ENCODE results near the gene UGT1A5. TPM values are rescaled to one million over a fixed set of nuclear protein-coding genes. Genes with fewer than 3 reads are reported as not detected.
A peak's percentile ranks its signal among the peaks of the same experiment; 100 is the strongest.

Gene UGT1A5
- total and polyA plus RNA-seq, 2 donors: 0.79 TPM; not detected in 1

GRCh38 chr2:233764264-233764663 is 51.6 kb downstream of the UGT1A5 start:
- no peak overlapping the region for H3K4me3 ChIP-seq (ENCODE audit: low read depth, low read length)
- 68% methylated on average over 7 of the region's 7 CpGs for WGBS
- no peak for DNase-seq (ENCODE audit: extremely low spot score)
- no peak overlapping the region for H3K27ac ChIP-seq (ENCODE audit: low read depth)
- H3K36me3 ChIP-seq (ENCODE audit: insufficient read depth): no peaks in the 10 kb centered on the region
- no peaks in the 10 kb centered on the region for H3K4me1 ChIP-seq (ENCODE audit: insufficient read depth)

DNA sequence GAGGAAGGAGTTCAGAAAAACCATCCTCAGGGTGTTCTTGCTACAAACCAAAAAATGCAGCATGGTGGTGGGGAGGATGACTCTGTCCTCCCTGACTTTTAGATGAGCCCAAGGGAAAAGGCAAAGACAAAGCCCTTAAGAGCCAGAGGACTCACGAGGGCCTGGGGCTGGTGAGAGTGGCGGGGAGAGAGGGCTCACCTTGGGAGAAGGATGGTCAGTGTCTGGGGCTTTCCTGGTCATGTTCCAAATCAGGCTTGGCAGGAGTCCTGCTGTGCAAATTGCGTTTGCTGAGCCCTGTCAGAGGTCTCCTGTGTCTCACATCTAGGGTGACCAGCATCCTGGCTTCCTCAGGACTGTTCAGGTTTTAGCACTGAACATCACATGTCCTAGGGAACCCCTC is 52.1 kb downstream of the UGT1A5 start:
- no peak for DNase-seq (ENCODE audit: extremely low spot score)
- Histone ChIP-seq H3K36me3 (ENCODE audit: insufficient read depth) (no peaks in the 10 kb centered on the region), H3K4me1 (ENCODE audit: insufficient read depth) (no peaks in the 10 kb centered on the region), H3K27ac (ENCODE audit: low read depth) (peak overlapping the region; percentile 15), H3K4me3 (ENCODE audit: low read depth, low read length) (no peak overlapping the region)
- WGBS: 55% methylated on average over 3 of the region's 3 CpGs

GRCh38 chr2:233766416-233766815 is 53.7 kb downstream of the UGT1A5 start:
- H3K36me3 ChIP-seq (ENCODE audit: insufficient read depth): no peaks in the 10 kb centered on the region
- 79% methylated on average over 4 of the region's 4 CpGs for WGBS
- no peaks in the 10 kb centered on the region for H3K4me1 ChIP-seq (ENCODE audit: insufficient read depth)
- H3K4me3 ChIP-seq (ENCODE audit: low read depth, low read length): no peak overlapping the region
- no peak overlapping the region for H3K27ac ChIP-seq (ENCODE audit: low read depth)
- DNase-seq (ENCODE audit: extremely low spot score): no peak

DNA sequence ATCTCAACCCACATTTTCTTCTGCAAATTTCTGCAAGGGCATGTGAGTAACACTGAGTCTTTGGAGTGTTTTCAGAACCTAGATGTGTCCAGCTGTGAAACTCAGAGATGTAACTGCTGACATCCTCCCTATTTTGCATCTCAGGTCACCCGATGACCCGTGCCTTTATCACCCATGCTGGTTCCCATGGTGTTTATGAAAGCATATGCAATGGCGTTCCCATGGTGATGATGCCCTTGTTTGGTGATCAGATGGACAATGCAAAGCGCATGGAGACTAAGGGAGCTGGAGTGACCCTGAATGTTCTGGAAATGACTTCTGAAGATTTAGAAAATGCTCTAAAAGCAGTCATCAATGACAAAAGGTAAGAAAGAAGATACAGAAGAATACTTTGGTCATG is 55.4 kb downstream of the UGT1A5 start:
- DNase-seq (ENCODE audit: extremely low spot score): no peak
- 76% methylated on average over 4 of the region's 4 CpGs for WGBS
- H3K36me3 ChIP-seq (ENCODE audit: insufficient read depth): no peaks in the 10 kb centered on the region

DNA sequence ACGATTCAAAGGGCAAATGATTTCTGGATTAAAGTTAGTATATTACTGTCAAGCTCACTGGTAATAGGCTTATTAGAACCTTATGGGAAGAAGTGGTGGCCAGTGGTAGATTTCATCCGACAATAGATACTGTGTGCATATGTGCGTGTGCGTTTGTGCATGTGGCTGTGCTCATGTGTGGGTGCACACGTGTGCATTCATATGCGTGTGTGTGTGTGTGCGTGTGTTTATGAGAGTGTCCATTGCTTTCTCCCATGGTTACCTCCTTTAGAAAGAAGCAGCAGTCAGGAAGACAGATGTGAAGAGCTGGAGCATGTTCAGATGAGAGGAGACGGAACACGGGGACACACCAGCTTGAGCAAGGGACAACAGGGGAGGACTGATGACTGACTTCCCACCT is 56.6 kb downstream of the UGT1A5 start:
- H3K4me1 ChIP-seq (ENCODE audit: insufficient read depth): no peaks in the 10 kb centered on the region
- H3K36me3 ChIP-seq (ENCODE audit: insufficient read depth): no peaks in the 10 kb centered on the region
- no peak overlapping the region for H3K4me3 ChIP-seq (ENCODE audit: low read depth, low read length)
- DNase-seq (ENCODE audit: extremely low spot score): no peak
- H3K27ac ChIP-seq (ENCODE audit: low read depth): no peak overlapping the region
- 92% methylated on average over 9 of the region's 9 CpGs for WGBS

More for the DNA sequence above, 55.4 kb downstream of the UGT1A5 start:
- H3K4me1 ChIP-seq (ENCODE audit: insufficient read depth): no peaks in the 10 kb centered on the region
- H3K27ac ChIP-seq (ENCODE audit: low read depth): no peak overlapping the region
- no peak overlapping the region for H3K4me3 ChIP-seq (ENCODE audit: low read depth, low read length)

GRCh38 chr2:233772153-233772552 is 59.4 kb downstream of the UGT1A5 start:
- Histone ChIP-seq H3K4me1 (ENCODE audit: insufficient read depth) (no peaks in the 10 kb centered on the region), H3K4me3 (ENCODE audit: low read depth, low read length) (no peak overlapping the region), H3K36me3 (ENCODE audit: insufficient read depth) (no peaks in the 10 kb centered on the region), H3K27ac (ENCODE audit: low read depth) (no peak overlapping the region)
- DNase-seq (ENCODE audit: extremely low spot score): no peak
- 90% methylated on average over 16 of the region's 16 CpGs for WGBS

DNA sequence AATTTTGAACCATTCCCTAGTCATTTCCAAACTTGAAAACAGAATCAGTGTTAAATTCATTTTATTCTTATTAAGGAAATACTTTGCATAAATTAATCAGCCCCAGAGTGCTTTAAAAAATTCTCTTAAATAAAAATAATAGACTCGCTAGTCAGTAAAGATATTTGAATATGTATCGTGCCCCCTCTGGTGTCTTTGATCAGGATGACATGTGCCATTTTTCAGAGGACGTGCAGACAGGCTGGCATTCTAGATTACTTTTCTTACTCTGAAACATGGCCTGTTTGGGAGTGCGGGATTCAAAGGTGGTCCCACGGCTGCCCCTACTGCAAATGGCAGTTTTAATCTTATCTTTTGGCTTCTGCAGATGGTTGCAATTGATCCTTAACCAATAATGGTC is 59.9 kb downstream of the UGT1A5 start:
- WGBS: 66% methylated on average over 5 of the region's 5 CpGs
- H3K36me3 ChIP-seq (ENCODE audit: insufficient read depth): no peaks in the 10 kb centered on the region
- H3K27ac ChIP-seq (ENCODE audit: low read depth): no peak overlapping the region
- H3K4me3 ChIP-seq (ENCODE audit: low read depth, low read length): no peak overlapping the region
- no peak for DNase-seq (ENCODE audit: extremely low spot score)
- H3K4me1 ChIP-seq (ENCODE audit: insufficient read depth): no peaks in the 10 kb centered on the region

DNA sequence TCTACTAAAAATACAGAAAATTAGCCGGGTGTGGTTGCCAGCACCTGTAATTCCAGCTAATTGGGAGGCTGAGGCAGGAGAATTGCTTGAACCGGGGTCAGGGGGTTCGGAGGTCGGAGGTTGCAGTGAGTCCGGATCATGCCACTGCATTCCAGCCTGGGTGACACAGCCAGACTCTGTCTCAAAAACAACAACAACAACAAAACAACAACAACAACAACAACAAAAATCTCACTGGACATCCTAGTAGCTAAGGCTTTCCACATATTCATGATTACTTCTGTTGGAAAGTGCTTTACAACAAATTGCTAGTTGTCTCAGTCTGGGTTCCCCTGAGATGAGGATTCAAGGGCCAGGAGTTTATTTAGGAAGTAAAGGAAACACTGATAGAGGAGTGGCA is 61.1 kb downstream of the UGT1A5 start:
- no peak overlapping the region for H3K27ac ChIP-seq (ENCODE audit: low read depth)
- DNase-seq (ENCODE audit: extremely low spot score): no peak
- WGBS: 91% methylated on average over 5 of the region's 5 CpGs
- H3K4me1 ChIP-seq (ENCODE audit: insufficient read depth): no peaks in the 10 kb centered on the region
- H3K36me3 ChIP-seq (ENCODE audit: insufficient read depth): no peaks in the 10 kb centered on the region
- no peak overlapping the region for H3K4me3 ChIP-seq (ENCODE audit: low read depth, low read length)

DNA sequence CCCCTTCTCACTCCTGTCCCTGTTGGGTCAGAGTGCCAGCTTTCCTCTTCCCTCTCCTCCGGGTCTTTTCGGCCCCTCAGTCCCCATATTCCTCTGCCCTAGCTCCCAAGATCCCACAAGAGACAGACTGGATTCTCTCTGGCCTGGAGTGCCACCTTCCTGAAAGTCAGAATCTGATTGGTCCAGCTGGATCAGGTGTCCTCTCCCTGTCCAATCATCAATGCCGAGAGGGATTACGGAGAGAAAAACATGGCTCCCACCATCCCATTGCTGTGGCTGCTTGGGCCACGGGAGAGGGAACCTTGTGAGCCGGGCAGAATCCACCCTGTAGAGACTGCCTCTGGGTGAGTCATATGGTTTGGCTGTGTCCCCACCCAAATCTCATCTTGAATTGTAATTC is 62.7 kb downstream of the UGT1A5 start:
- DNase-seq (ENCODE audit: extremely low spot score): no peak
- no peaks in the 10 kb centered on the region for H3K4me1 ChIP-seq (ENCODE audit: insufficient read depth)
- no peaks in the 10 kb centered on the region for H3K36me3 ChIP-seq (ENCODE audit: insufficient read depth)
- H3K4me3 ChIP-seq (ENCODE audit: low read depth, low read length): no peak overlapping the region
- WGBS: 91% methylated on average over 6 of the region's 6 CpGs
- no peak overlapping the region for H3K27ac ChIP-seq (ENCODE audit: low read depth)

GRCh38 chr2:233778030-233778429 is 65.3 kb downstream of the UGT1A5 start, which contains the start of gene MROH2A:
Gene MROH2A, plus strand, starts transcription at chr2:233778330. Its CDS starts 1,029 bp downstream, at chr2:233779359.
- no peak within 1 kb of the TSS for H3K4me3 ChIP-seq (ENCODE audit: low read depth, low read length)
- no peak within 1 kb of the TSS for H3K27ac ChIP-seq (ENCODE audit: low read depth)
- DNase-seq (ENCODE audit: extremely low spot score): no peak
- no peaks in the 10 kb centered on the region for H3K36me3 ChIP-seq (ENCODE audit: insufficient read depth)
- no peaks in the 10 kb centered on the region for H3K4me1 ChIP-seq (ENCODE audit: insufficient read depth)
- WGBS: 85% methylated on average over 2 of the region's 2 CpGs

DNA sequence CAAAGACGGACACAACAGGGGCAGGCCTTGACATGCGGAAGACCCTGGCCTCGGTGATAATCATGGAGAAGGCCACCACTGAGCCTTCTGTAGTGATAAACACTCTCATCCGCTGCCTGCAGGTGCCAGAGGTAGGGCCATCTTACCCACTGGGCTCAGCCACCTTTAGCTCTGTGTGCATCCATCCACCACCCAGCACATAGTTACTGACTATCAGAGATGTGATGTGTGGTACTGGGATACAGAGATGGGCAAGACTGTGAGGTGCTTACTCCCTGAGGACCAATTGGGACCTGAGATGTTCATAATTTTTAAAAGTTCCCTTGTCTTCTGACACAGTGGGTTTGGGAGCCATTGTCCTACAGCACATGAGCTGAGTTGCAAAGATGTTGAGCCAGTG is 67.0 kb downstream of the UGT1A5 start:
- no peaks in the 10 kb centered on the region for H3K4me1 ChIP-seq (ENCODE audit: insufficient read depth)
- 92% methylated on average over 4 of the region's 4 CpGs for WGBS
- DNase-seq (ENCODE audit: extremely low spot score): no peak
- no peak overlapping the region for H3K4me3 ChIP-seq (ENCODE audit: low read depth, low read length)
- H3K36me3 ChIP-seq (ENCODE audit: insufficient read depth): no peaks in the 10 kb centered on the region
- no peak overlapping the region for H3K27ac ChIP-seq (ENCODE audit: low read depth)

DNA sequence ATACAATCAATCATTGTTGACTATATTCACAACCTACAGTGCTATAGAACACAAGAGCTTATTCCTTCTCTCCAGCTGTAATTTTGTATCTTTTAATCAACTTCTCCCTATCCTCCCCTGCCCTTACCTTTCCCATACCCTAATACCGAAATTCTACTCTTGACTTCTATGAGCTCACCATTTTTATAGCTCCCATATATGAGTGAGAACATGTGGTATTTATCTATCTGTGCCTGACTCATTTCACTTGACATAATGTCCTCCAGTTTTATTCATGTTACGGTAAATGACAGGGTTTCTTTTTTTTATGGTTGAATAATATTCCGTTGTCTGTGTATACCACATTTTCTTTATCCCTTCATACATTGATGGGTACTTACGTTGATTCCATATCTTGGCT is 68.1 kb downstream of the UGT1A5 start:
- Histone ChIP-seq H3K36me3 (ENCODE audit: insufficient read depth) (no peaks in the 10 kb centered on the region), H3K27ac (ENCODE audit: low read depth) (no peak overlapping the region), H3K4me1 (ENCODE audit: insufficient read depth) (no peaks in the 10 kb centered on the region), H3K4me3 (ENCODE audit: low read depth, low read length) (no peak overlapping the region)
- 89% methylated on average over 4 of the region's 4 CpGs for WGBS
- DNase-seq (ENCODE audit: extremely low spot score): no peak

DNA sequence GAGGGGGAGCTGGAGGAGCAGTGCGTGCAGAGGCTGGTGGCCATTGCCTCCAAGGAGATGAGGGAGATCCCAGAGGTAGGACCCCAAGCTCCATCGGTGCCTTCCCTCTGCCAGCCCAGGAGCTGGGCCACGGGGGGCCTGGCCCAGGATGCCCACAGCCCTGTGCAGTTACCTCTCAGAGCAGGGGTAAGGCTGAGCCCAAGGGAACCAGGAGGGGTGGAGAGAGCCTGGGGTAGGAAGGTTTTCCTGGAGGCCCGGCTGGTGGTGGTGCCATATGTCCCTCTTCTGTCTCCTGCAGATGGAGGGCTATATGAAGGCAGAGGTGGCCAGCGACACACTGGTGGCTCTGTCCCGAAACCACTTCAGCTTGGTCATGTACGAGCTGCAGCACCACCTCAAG is 76.8 kb downstream of the UGT1A5 start:
- no peak overlapping the region for H3K4me3 ChIP-seq (ENCODE audit: low read depth, low read length)
- 87% methylated on average over 7 of the region's 7 CpGs for WGBS
- no peaks in the 10 kb centered on the region for H3K4me1 ChIP-seq (ENCODE audit: insufficient read depth)
- DNase-seq (ENCODE audit: extremely low spot score): no peak
- no peak overlapping the region for H3K27ac ChIP-seq (ENCODE audit: low read depth)
- H3K36me3 ChIP-seq (ENCODE audit: insufficient read depth): no peaks in the 10 kb centered on the region

GRCh38 chr2:233791151-233791882 is 78.6 kb downstream of the UGT1A5 start:
- no peaks in the 10 kb centered on the region for H3K36me3 ChIP-seq (ENCODE audit: insufficient read depth)
- 79% methylated on average over 18 of the region's 18 CpGs for WGBS
- DNase-seq (ENCODE audit: extremely low spot score): no peak
- H3K4me1 ChIP-seq (ENCODE audit: insufficient read depth): no peaks in the 10 kb centered on the region
- H3K4me3 ChIP-seq (ENCODE audit: low read depth, low read length): no peak overlapping the region
- H3K27ac ChIP-seq (ENCODE audit: low read depth): no peak overlapping the region

All from urinary bladder (tissue), 4 donors.